ENCODE measurements around the gene GALNT17. TPM values are rescaled to one million over a fixed set of nuclear protein-coding genes. Genes with fewer than 3 reads are reported as not detected.
"Not testable (repeated sequence)": the region's sequence is repeated elsewhere in the genome, so short reads cannot be mapped to it uniquely, and the experiment has no call there.

The GALNT17 gene
- total RNA-seq, 1 donor from 2014 or later, result not detected

- no peak for DNase-seq
Measured at GRCh38 chr7:71171476-71171875, 39.5 kb downstream of the GALNT17 start.

GRCh38 chr7:71173955-71174354 lies 42.0 kb downstream of the GALNT17 start:
- no peak for DNase-seq

GRCh38 chr7:71182438-71182935 lies 50.5 kb downstream of the GALNT17 start:
- no peak for DNase-seq

- DNase-seq, result no peak
Measured at GRCh38 chr7:71184136-71184535, 52.2 kb downstream of the GALNT17 start.

- no peak for DNase-seq
Measured at GRCh38 chr7:71184609-71185008, 52.7 kb downstream of the GALNT17 start.

GRCh38 chr7:71186535-71187057 lies 54.7 kb downstream of the GALNT17 start:
- no peak for DNase-seq

GRCh38 chr7:71191771-71192170 lies 59.8 kb downstream of the GALNT17 start:
- no peak for DNase-seq

- no peak for DNase-seq
Measured at GRCh38 chr7:71193099-71193810, 61.3 kb downstream of the GALNT17 start.

GRCh38 chr7:71198391-71198790 lies 66.4 kb downstream of the GALNT17 start:
- no peak for DNase-seq

GRCh38 chr7:71198887-71199286 lies 66.9 kb downstream of the GALNT17 start:
- DNase-seq, result no peak

GRCh38 chr7:71206184-71206583 lies 74.2 kb downstream of the GALNT17 start:
- no peak for DNase-seq

- DNase-seq, result no peak
Measured at GRCh38 chr7:71208881-71209280, 76.9 kb downstream of the GALNT17 start.

- DNase-seq, result not testable (repeated sequence)
Measured at GRCh38 chr7:71209484-71209883, 77.5 kb downstream of the GALNT17 start.

- no peak for DNase-seq
Measured at GRCh38 chr7:71210220-71210619, 78.3 kb downstream of the GALNT17 start.

GRCh38 chr7:71212433-71212832 lies 80.5 kb downstream of the GALNT17 start:
- not testable (repeated sequence) for DNase-seq

- DNase-seq, result no peak
Measured at GRCh38 chr7:71216211-71216610, 84.3 kb downstream of the GALNT17 start.

- DNase-seq, result no peak
Measured at GRCh38 chr7:71220210-71220695, 88.3 kb downstream of the GALNT17 start.

GRCh38 chr7:71221049-71221448 lies 89.1 kb downstream of the GALNT17 start:
- DNase-seq, result no peak

GRCh38 chr7:71221549-71221948 lies 89.6 kb downstream of the GALNT17 start:
- DNase-seq, result no peak

GRCh38 chr7:71227126-71227525 lies 95.2 kb downstream of the GALNT17 start:
- DNase-seq, result no peak

- DNase-seq, result no peak
Measured at GRCh38 chr7:71229148-71229547, 97.2 kb downstream of the GALNT17 start.

- DNase-seq, result no peak
Measured at GRCh38 chr7:71229699-71230098, 97.8 kb downstream of the GALNT17 start.

- no peak for DNase-seq
Measured at GRCh38 chr7:71235253-71235652, 103.3 kb downstream of the GALNT17 start.

Measured in dermis blood vessel endothelial cell (primary cell).